ENCODE data around the gene ASXL2.

- TF ChIP-seq CTCF (conservative IDR thresholded peaks at IDR 0.05; ENCODE audit: low read length) (no peak), EZH2phosphoT487 (IDR thresholded peaks at IDR 0.05; ENCODE audit: borderline replicate concordance) (no peak)
Observed at GRCh38 chr2:25756536-25756935, 121.8 kb downstream of the ASXL2 start.
